KBM-7 (cell line): Measurements from ENCODE around the gene ALOX5AP.

ENCODE experiments used
- DNase-seq: peaks from one replicate; pipeline ENCODE4 v3.0.0-alpha.2; 2015
- in situ Hi-C: fragments of 300-500 bp; cut with MboI; formaldehyde crosslinking; loops from 2 replicates; pipeline ENCODE4 v1.14.3; 2020; ENCODE audit warnings: low sequenced_read_pairs, low pct_unique_long_range_greater_than_20kb, mixed read lengths

ALOX5AP gene

GRCh38 chr13:30752201-30752797 is 17.0 kb downstream of the ALOX5AP start:
- in situ Hi-C loops: no loop called here
- DNase-seq: no peak

GRCh38 chr13:30753030-30753616 is 17.8 kb downstream of the ALOX5AP start:
- DNase-seq: no peak
- in situ Hi-C loops: no loop called here

DNA sequence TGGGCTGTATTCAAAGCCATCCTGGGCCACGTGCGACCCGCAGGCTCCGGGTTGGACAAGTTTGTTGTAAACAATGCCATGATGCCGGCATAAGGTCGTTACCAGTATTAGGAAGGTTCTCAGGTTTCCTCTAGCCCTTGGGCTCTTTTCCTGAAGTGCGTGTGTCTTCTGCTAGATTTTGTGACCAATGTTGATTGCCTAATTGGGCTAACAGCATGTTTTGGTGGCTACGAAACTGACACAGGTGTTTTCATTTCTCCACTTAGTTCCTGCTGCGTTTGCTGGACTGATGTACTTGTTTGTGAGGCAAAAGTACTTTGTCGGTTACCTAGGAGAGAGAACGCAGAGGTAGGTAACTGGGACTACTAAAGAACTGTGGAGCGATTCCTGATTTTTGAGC is 20.3 kb downstream of the ALOX5AP start:
- in situ Hi-C loops: no loop called here
- no peak for DNase-seq

DNA sequence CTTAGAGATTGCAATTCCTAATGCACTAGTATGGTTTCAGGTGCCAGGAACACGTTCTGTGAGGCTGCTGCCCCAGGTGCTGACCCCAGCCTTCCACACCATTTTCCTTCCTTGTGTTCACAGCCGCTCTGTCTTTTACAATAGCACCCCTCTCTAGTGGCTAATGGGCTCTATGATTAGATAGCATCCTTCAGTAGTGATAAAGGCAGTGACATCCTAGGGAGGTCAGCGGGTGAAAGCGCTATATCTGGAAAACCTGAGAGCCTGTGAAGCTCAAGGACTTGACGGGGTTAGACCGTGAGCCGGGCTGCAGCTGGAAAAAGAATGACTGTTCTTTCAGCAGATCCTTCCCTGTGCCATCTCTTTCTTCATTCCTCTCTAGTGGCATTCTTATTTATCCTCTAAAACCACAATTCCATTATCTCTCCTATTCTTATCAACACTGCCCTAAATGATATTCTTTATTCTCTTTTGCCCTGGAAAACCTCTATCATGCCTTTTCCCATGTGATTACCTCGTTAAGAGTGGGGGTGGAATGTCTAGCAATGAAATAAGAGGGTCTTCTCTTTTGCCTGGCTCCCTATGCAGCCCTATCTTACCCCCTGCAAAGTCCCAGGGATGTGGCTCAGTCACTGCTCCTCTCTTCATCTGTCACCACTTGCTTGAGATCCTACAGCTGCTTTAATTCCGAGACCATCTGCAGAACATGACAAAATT is 21.8 kb downstream of the ALOX5AP start:
- in situ Hi-C loops: no loop called here
- no peak for DNase-seq

DNA sequence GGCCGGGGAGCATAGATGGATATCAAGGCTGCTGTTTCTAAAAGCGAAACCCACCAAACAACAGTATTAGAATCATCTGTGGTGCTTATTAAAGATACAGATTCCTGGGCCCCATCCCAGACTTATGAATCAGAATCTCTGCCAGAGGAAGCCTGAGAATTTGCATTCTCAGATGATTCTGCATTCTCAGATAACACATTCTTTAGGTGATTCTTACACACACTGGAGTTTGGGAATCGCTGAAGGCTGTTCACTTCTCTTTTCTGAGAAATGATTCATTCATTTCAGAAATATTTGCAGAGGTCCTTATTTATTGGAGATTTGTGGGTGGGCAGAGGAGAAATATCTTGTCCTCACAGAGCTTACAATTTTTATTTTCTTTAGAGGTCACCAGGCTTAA is 24.4 kb downstream of the ALOX5AP start:
- in situ Hi-C loops: no loop called here
- DNase-seq: no peak

DNA sequence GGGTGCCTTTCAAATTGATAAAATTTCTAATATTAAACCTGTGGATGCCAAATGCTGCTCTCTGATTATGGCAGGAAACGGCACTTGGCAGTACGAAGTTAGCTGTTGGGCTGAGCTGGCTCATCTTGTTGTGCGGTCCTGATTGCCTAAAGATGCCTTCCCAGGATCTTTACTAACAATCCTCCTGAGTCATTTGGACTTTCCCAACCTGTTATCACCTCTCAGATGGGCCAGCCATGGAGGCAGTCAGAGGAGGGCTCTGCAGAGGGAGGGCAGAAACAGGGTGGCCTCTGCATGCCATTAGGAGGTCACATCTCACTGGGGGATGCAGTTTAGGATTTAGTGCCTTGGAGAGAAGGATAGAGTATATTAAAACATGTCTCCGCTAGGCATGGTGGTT is 27.3 kb downstream of the ALOX5AP start:
- in situ Hi-C loops: no loop called here
- no peak for DNase-seq

GRCh38 chr13:30763786-30764413 is 28.6 kb downstream of the ALOX5AP start:
- no peak for DNase-seq
- in situ Hi-C loops: no loop called here

- no peak for DNase-seq
- in situ Hi-C loops: no loop called here
Measured at GRCh38 chr13:30766231-30766630, 30.9 kb downstream of the ALOX5AP start.

DNA sequence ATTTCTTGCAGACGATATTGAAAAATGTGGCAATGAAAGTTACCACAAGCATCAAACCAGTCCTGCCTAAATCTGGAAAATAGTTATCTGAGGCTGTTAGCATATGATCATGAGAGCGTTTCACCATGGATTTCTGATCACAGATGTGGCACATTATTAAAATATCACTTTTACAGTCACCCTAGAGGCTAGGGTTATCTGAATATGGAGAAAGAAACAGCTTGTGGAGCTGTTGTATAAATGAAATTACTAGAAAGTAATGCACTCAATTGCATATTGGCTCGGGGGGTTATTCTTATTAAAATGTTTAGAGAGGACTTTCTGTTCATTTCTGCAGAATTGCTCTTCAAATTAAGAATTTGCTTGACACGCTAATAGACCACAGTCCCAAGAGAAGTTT is 35.6 kb downstream of the ALOX5AP start:
- in situ Hi-C loops: no loop called here
- no peak for DNase-seq

DNA sequence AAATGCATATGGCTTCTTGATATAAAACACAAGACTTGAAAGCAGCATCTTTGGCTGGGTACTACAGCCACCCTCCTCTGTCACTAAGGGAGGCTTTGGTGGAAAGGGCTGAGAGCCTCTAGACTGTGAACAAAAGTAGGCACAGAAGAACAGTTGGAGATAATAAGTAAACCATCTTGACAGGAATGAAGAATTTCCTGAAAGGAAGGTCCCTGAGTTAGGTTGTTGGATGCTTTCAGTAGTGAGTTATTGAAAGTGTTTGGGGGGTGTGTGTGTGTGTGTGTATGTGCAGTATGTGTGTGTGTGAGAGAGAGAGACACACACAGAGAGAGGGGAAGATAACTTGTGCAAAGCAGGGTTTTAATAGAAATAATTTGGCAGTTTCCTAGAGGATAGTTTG is 38.2 kb downstream of the ALOX5AP start:
- DNase-seq: no peak
- in situ Hi-C loops: no loop called here

DNA sequence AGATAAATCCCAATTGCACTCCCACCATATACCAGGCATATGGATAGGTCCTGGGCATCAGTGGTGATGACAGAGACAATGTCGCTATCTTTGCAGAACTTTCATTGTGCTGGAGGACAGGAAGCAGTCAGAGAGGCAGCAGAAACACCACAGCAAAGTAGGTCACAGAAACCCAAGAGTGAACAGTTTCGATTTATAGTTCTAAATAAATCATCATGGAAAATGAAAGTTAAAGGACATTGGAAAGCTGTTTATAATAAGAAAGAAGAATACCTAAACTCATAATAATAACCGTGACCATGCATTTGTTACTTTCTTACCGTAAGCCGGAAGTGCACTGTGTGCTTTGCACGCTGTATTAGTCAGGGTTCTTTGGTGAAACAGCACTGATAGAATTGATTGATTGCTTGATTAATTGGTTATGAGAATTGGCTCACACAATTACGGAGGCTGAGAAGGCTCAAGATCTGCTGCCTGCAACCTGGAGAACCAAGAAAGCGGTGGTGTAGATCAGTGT is 38.9 kb downstream of the ALOX5AP start:
- in situ Hi-C loops: no loop called here
- no peak for DNase-seq

GRCh38 chr13:30776661-30777060 is 41.3 kb downstream of the ALOX5AP start:
- in situ Hi-C loops: no loop called here
- no peak for DNase-seq

- no peak for DNase-seq
- in situ Hi-C loops: no loop called here
Measured at GRCh38 chr13:30779016-30779415, 43.7 kb downstream of the ALOX5AP start.

- in situ Hi-C loops: no loop called here
- no peak for DNase-seq
Measured at GRCh38 chr13:30779608-30780007, 44.3 kb downstream of the ALOX5AP start.

- no peak for DNase-seq
- in situ Hi-C loops: no loop called here
Measured at GRCh38 chr13:30780338-30780981, 45.1 kb downstream of the ALOX5AP start.

- in situ Hi-C loops: no loop called here
- no peak for DNase-seq
Measured at GRCh38 chr13:30785191-30785850, 50.0 kb downstream of the ALOX5AP start.

- DNase-seq: no peak
Measured at GRCh38 chr13:30786648-30787047, 51.3 kb downstream of the ALOX5AP start.

GRCh38 chr13:30787738-30788525 is 52.6 kb downstream of the ALOX5AP start:
- in situ Hi-C loops: no loop called here
- no peak for DNase-seq

More at GRCh38 chr13:30786648-30787047, 51.3 kb downstream of the ALOX5AP start:
- in situ Hi-C loops: no loop called here
